ENCODE results near the gene ATXN2.

The ATXN2 gene

DNA sequence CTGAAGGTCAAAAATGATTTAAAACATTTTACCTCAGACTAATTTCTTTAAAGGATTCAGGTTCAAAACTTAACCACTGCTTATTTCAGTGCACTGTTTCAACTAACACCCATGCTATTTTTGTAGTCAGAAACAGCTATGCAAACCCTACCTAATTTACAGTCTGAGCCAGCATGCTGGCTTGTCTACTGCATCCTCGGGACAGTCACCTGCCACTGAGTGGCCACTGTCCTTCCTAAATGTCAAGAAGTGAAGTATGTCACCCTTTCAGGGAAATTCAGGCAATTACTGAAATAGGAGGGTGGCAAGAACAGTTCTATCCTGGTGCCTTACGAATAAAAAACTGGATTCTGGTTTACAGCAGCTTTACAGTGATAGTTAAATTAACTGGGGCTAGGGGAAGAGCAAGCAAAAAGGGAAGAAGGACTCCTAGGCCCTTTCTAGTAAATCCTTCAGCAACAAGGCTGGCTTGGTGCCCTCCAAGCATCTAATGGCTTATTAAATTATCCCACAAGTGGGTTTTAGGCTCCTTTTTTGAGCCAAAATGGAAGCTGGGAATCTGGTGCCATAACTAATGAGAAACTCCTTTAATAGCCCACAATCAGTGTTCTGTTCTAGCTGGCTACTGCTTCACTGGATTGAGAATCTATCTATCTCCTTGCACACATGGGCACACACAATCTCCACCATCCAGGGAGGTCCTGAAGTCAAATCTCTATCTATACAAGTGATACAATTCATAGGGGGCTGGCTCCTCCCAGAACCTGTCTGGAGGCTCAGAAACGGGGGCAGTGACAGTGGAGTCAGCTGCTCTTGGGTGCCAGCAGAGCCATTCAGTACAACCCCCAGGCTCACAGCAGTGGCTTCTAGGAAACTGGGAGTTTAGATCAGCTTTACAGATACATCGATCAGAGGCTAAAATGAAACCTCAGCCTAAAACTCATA, 150.0 kb downstream of the ATXN2 start:
- no peak for DNase-seq

DNA sequence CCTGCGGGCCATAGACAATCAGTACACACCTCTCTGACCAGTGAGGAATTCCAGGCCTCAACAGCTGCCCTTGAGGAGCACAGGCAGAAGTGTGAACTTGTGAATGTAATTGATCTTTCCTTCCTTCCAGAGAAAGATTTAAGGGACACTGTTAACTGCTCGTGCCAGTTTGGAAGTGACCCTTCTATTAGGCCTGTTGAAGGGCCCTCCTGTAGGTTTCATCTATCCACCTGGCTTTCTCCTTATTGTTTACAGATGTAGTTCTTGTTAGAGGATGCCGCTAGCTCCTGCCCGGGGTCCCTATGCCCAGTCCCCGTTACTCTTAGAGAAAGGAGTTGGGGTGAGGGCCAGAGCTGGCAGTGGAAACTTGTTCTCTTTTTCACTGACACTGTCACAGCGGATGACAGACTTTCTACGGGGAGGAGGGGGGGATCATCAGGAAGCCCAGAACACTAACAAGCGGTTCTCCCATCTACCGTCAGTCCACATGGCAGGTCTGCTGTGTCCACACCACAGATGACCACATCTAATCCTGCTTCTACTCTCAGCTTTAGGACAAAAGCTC, 150.8 kb downstream of the ATXN2 start:
- DNase-seq: no peak

DNA sequence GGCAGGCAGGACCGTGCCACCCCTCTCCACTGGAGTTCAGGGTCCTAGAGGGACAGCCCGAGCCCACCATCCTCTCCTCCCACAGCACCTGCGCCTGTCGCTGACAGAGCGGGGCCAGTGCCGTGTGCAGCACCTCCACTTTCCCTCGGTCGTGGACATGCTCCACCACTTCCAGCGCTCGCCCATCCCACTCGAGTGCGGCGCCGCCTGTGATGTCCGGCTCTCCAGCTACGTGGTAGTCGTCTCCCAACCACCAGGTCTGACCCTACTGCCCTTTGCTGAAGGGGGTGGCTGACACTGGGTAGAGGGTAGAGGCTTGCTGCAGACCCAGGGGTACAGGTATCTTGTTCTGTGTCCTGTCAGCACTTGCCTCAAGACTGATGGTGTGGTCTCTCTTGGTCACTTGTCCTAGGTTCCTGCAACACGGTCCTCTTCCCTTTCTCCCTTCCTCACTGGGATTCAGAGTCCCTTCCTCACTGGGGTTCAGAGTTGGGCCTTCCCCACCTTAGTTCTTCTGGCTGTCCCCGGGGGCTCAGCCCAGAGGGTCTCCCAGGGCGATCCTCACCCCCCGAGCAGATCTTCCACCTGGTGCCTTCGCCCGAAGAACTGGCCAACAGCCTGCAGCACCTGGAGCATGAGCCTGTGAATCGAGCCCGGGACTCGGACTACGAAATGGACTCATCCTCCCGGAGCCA, 151.4 kb downstream of the ATXN2 start:
- DNase-seq: no peak

DNA sequence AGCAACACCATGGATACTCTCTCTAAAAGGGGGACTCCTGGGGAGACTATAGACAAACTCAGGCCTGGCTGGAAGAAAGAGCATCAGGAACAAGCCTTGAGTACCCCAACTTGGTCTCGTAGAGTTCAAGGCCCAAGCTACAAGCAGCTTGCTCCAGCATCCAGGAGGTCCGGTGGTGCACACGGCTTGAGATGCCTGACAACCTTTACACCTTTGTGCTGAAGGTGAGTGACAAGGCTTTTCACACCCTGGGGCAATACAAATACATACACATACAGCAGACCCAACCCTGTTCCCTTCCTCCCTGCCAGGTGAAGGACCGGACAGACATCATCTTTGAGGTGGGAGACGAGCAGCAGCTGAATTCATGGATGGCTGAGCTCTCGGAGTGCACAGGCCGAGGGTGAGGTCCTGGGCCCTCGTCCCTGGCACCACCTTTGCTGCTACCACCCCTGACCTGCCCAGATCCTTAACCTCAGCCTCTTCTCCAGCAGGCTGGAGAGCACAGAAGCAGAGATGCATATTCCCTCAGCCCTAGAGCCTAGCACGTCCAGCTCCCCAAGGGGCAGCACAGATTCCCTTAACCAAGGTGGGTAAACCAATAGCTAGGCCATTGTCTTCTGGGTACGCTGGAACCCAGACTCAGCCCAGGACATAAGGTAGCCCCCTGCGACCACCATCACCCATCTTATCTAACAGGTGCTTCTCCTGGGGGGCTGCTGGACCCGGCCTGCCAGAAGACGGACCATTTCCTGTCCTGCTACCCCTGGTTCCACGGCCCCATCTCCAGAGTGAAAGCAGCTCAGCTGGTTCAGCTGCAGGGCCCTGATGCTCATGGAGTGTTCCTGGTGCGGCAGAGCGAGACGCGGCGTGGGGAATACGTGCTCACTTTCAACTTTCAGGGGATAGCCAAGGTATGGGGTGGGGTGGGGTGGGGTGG, 152.2 kb downstream of the ATXN2 start:
- no peak for DNase-seq

DNA sequence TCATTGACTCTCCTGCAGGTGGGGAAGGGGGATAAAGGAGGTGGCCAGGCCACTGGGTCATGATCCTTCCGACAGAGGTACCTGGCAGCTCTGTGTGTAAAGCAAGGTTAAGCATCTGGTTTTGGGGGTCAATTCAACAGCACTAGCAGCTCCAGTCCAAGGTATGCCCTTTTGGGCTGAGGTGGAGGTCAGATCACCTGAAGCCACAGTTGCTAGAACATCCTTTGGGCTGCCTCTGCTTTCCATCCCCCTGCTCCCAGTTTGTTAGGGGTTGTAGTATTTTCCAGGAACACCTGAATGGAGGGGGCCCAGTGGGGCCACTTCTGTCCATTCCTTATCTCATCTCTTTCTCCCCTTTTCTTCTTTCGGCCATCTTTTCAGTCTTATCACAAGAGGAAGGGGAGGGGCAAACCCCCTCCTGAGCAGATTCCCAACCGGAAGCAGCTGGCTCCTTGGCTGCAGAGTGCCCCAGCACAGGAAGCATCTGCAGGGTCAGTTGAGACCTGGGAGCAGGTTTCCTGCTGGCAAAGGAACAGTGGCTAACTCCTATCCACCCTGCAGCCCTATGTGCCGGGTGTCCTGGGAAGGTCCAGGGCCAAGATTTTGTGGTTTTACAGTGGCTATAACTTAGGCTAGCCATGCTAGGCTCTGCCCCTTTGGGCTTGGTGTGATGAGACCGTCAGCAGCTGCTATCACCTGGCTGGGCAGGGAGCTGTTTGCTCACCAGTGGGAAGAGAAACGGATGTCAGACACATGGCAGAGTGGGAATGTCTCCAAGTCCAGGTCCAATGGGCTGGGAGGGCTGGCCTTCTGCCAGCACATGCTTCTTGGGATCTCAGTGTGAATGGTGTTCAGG, 153.2 kb downstream of the ATXN2 start:
- DNase-seq: no peak

DNA sequence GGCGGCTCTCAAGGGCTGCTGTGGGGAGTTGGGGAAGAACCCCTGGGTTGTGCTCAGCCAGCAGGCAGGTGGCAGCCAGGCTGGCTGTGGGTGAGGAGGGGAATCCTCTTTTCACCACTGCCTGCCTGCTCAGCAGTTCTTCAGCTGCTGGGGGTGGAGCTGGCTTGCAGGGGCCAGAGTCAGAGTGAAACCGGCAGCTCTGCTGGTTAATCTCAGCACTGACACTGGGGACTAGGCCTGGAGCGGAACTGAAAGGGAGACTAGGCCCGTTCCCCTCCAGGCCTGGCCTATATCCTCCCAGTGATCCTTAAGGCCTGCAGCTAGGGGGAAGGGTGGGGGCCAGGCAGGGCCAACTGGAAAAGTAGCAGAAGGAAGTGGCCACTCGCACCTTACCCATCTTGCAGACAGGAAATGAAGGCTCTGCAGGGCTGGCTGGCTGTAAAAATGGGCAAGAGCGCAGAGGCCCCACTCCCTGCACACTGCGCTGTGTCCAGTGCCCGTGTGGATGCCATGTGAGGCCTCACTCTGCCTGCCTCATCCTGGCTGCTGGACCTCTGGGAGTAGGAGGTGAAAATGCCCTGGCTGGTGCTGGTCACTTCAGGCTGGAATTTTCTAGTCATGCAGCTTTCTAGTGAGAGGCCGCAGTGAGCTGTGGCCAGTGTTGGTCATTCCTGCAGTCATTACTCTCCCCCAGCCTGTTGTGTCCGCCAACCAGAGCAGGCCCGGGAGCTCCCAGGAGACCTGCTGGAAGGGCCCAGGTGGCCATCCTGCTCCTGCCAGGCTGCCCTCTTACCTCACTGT, 154.0 kb downstream of the ATXN2 start:
- peak; percentile 83 for DNase-seq

DNA sequence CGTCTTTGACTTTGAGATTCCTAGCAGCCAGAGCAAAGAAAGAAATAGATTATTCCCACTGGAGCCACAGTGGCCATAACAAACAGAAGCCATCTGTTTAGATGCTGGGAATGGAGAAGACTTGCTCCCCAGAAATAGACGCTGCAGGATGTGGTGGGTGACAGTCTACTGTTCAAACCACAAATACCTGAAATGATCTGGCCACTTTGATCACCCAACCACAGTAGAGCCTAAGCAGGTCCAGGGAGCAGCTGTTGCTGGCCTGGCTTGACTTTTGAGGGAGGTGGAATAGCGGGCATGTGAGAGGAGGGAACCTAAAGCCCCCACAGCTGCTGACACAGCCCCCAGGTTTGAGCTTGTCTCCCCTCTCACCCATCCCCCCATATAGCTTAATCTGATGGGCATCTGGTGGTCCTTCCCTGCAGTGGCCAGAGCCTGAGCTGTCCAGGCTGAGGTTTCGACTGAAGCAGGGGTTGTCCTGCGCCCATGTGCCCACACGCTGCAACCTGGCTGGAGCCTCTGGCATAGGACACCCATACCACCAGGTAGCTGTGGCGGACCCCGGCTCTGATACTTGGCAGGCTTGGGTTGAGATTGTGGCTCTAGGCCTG, 154.7 kb downstream of the ATXN2 start:
- DNase-seq: no peak

DNA sequence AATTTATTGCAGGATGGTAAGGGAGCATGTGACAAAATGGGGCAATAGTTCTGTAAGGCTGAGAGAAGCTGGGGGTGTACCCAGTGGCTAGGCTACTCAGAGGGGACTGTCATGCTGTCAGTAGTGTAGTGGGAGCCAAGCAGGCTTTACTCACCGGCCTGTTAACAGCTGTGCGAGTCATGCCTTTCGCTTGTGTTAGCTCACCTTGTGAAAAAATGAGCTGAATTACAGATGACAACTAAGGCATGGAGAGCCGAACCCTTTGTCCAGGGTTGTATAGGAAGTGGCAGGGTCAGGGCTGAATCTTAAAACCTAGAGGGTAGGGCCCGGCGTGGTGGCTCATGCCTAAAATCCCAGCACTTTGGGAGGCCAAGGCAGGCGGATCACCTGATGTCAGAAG, 155.5 kb downstream of the ATXN2 start:
- DNase-seq: peak; percentile 57

DNA sequence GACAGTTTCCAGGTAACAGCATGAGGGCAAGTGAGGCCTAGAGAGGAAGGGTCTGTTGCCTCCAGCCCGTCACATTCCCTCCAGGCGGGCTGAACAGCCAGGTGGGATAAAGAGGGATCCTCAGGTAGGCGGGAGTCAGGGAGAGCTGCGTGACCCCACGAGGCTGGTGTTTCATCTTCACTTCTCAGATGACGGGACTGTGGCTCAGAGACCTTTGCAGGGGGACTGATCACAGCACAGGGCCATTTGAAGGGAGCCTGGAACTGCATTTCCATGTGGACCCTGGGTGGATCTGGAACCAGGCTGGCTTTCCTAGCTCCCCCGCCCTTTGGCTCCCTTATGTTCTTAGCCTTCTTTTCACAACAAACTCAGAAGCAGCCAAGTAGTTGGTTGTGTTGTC, 156.0 kb downstream of the ATXN2 start:
- DNase-seq: no peak

DNA sequence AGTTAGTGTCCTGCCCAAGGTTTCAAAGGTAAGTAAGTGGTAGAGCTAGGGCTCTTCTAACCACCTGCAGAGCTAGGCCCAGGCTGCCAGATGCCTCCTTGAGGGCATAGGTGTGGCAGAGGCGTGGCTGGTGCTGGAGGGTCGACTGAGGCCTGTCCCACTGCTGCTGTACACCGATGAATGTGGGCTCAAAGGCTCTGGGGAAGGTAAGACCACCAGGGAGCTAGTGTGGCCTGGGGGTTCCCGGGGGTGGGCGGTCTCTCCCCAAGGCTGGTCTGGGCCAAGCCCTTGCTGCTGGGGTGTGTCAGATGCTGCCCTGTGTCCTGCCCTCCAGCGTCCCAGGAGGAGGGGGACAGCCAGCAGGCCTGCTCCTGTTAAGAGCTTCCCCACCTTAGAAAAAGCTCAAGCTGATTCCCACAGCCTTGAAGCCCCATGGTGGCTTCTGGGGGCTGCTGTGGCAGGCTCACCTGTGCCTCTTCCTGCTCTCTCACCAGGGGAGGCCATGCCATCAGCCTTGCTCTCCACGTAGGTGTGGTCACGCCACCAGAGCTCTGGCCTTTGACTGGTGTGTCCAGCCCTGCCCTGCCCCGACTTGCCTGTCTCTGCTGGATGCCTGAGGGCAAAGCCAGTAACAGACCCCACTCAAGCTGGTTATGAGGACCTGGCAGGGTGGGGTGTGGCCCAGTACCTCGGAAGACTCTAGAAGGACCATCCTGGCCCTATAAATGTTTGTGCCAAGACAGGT, 156.6 kb downstream of the ATXN2 start:
- no peak for DNase-seq

DNA sequence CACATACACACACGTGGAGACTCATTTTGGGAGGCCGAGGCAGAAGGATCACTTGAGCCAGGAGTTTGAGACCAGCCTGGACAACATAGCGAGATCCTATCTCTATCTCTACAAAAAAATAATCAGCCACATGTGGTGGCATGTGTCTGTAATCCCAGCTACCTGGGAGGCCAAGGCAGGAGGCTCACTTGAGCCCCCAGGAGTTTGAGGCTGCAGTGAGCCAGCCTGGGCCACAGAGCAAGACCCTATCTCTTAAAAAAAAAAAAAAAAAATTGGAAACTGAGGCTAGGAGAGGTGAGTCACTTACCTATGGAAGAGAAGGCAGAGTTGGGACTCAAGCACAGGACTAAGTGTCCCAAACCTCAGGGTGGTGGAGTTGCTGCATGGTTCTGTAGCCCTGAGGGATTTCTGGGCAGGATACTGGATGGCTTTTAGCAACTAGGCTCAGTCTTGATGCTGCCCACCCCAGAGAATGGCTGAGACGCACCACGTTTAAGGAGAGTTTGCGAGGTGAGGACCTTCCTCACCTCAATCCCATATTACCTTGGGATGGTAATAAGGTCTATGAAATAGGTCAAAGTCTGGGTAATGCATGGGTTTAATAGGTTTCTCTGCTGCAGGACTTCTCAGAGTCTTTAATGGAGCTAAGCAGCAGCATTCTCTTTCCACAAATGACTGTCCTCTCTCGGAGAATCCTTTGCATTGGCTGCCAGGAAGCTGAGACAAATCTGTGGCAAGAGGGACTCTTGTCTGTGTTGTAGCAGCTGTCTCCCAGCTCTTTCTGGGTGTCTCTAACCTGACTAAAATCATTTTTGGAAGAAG, 157.8 kb downstream of the ATXN2 start:
- DNase-seq: no peak

DNA sequence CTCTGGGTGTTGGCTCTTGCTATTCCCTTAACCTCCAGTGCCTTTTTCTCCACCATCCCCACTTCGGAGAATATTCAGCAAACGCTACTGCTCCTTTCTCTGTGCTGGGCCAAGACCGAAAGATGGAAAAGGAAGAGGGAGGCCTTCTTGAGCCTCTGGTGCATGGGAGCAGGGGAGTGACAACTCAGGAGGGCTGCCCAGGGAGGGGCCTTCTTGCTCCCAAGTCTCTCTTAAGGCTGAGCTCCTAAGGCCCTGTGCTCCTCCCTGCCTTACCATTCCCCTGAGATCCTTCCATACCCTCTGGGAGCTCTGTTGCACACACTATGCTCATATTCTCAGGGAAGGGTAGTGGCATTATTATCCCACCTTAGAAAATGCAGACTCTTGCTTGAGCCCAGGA, 158.5 kb downstream of the ATXN2 start:
- no peak for DNase-seq

DNA sequence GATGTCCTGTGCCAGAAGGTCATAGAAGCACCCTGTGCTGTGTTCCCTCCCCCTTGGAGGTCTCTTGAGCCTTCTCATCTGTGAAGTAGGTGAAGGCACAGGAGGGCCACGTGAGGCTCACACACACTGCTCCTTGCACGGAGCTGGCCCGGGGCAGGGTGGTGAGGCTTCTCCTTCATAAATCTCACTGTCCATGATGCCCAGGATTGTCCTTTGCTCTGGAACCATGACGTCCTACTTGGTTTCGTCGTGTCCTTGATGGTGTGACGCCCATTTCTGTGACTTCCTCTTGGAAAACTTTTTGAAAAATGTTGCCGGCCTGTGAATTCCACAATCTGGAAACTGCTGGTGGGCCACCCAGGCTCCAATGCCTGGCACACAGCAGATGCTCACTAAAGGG, 159.0 kb downstream of the ATXN2 start:
- no peak for DNase-seq

DNA sequence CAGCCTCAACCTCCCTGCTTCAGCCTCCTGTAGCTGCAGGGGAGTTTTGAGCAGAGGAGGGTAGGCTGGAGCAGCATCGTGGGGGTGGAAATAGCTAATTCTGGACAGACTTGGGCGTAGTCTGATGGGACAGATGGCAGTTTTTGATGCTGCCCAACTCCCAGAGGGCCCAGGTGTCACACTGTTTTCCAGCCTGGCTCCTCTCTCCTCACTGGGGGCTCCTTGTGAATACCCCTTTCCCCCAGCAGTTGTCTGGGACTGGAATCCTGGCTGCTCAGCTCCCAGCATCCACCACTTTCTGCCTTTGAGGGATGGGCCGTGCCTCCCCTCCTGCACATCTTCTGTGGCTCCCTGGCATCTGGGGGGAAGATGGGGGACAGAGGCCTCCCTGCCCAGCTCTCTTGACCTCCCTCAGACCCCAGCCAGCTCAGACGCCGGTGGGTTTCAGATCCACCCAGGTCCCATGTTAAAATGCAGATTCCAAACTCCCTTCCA, 159.4 kb downstream of the ATXN2 start:
- DNase-seq: no peak

DNA sequence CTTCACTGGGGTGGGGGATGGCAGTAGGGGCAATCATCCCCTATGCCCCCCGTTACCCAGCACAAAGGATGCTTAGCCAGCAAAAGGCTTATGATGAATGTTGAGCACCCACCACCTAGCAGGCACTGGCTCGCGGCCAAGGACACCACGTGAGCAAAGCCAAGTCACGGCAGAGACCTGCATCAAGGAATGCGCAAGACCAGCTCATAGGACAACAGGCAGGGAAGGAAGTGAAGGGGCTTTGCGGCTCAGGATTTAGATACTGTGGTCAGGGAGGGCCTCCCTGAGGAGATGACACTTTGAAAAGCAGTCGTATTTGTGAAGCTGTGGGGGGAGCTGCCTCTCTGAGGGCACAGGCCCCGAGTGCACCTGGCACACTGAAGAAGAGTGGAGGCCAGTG, 160.6 kb downstream of the ATXN2 start:
- DNase-seq: peak; percentile 67

DNA sequence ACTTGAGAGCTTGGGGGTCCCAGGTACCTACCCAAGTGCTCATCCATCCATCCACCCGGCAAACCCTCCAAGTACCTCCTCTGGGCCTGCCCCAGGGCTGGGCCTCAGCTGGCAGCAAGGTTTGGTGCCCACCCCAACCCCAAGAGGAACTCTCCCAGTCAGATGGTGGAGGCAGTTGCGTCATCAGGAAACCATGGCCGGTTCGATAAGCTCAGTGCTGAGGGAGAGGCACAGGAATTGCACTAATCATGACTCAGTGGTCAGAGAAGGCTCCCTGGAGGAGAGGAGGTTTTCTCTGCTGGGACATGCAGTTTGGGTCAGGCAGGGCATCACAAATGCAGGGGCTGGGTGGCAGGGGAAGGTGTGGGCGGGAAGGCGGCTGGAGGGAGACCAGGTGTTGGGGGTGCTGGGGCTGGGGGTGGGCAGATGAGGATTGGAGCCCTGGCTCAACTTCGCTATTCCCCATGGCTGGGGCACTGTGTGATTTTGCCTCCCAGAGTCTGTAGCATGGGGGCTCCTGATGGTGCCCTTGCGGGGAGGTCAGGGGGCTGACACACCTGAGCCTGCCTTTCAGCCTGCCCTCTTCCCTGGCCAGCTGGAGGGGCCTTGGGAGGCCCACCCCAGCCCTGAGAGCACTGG, 161.2 kb downstream of the ATXN2 start:
- DNase-seq: no peak

DNA sequence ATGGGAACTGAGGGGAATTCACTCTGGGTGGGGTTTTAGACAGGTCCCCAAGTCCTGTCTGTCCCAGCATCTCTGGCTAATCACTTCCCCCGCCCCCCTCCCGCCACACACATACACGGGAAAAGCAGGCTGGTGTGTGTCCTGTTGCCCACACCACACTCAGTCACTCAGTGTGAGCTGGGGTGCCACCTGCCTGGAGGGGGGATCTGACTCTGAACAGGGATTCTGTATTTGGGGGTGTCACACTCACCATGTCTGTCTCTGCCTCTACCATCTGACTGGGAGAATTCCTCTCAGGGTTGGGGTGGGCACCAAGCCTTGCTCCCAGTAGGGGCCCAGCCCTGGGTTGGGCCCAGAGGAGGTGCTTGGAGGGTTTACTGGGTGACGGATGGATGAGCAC, 162.3 kb downstream of the ATXN2 start:
- DNase-seq: no peak

DNA sequence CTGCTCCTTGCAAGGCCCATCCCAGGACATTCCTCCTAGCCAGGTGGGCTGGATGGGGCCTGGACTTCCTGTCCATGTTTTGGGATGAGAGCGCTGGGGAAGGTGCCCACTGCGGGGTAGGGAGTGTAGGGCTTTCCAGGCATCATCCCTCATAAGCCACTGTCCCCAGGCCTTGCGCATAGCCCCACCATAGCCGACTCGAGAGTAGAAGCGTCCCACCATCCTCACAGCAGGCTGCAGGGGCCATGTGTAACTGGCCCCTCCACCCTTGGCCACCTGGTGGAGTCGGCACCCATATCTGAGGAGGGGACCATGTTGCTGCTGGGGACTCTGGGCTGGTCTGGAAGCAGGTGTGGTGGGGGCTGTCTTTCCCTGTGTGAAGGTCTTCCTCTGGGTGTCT, 162.8 kb downstream of the ATXN2 start:
- DNase-seq: no peak
